Measurements from ENCODE around the gene CREBZF. TPM values are rescaled to one million over a fixed set of nuclear protein-coding genes. Genes with fewer than 3 reads are reported as not detected.

CREBZF gene
- total and polyA plus RNA-seq, 2 donors (not counting 1 experiment from before 2014, with no cell fraction given) = 20.5 to 40.3 TPM

- Histone ChIP-seq H3K79me2 (ENCODE audit: control insufficient read depth, insufficient read depth, low read length) (no peaks in the 10 kb centered on the region), H3K27ac (ENCODE audit: insufficient read depth, low read length) (no peak overlapping the region), H3K27me3 (ENCODE audit: control insufficient read depth, insufficient read depth, low read length) (no peaks in the 10 kb centered on the region), H3K4me3 (replicated peaks in 1 of 4; ENCODE audit: control extremely low read depth in 1 of 4, insufficient read depth in 1 of 4, low read depth in 3 of 4, low read length in 4 of 4) (no peak overlapping the region), H3K4me1 (ENCODE audit: control insufficient read depth, extremely low read depth, insufficient read depth, low read length) (peaks cover 2% of the 10 kb centered on the region), H2AFZ (ENCODE audit: low read length) (no peak overlapping the region), H3K36me3 (ENCODE audit: control insufficient read depth, insufficient read depth, low read length) (peaks cover 14% of the 10 kb centered on the region), H3K4me2 (ENCODE audit: extremely low read depth, insufficient read depth, low read length) (no peak overlapping the region), H3K9ac (ENCODE audit: insufficient read depth, low read length) (no peak overlapping the region), H3K9me3 (ENCODE audit: control insufficient read depth, insufficient read depth, low read depth, low read length) (no peaks in the 10 kb centered on the region), H4K20me1 (ENCODE audit: control insufficient read depth, extremely low read depth, insufficient read depth, low read length) (no peaks in the 10 kb centered on the region)
- no peak for TF ChIP-seq EZH2 (IDR thresholded peaks at IDR 0.05; ENCODE audit: low read length, missing control alignments)
- TF ChIP-seq CTCF (conservative IDR thresholded peaks at IDR 0.05 in 1 of 2, IDR thresholded peaks at IDR 0.05 in 1 of 2; ENCODE audit: low read depth in 1 of 2, low read length in 2 of 2) = no peak
- no peak for DNase-seq (ENCODE audit: low read depth in 2 of 2)
Measured at GRCh38 chr11:85695546-85695945, 30.6 kb upstream of the CREBZF start.

- Histone ChIP-seq H3K9me3 (ENCODE audit: control insufficient read depth, insufficient read depth, low read depth, low read length) (no peaks in the 10 kb centered on the region), H3K79me2 (ENCODE audit: control insufficient read depth, insufficient read depth, low read length) (no peaks in the 10 kb centered on the region), H4K20me1 (ENCODE audit: control insufficient read depth, extremely low read depth, insufficient read depth, low read length) (no peaks in the 10 kb centered on the region), H3K36me3 (ENCODE audit: control insufficient read depth, insufficient read depth, low read length) (peaks cover 14% of the 10 kb centered on the region), H3K4me2 (ENCODE audit: extremely low read depth, insufficient read depth, low read length) (no peak overlapping the region), H3K4me1 (ENCODE audit: control insufficient read depth, extremely low read depth, insufficient read depth, low read length) (peaks cover 2% of the 10 kb centered on the region), H3K27me3 (ENCODE audit: control insufficient read depth, insufficient read depth, low read length) (no peaks in the 10 kb centered on the region), H3K9ac (ENCODE audit: insufficient read depth, low read length) (no peak overlapping the region), H3K4me3 (replicated peaks in 1 of 4; ENCODE audit: control extremely low read depth in 1 of 4, insufficient read depth in 1 of 4, low read depth in 3 of 4, low read length in 4 of 4) (no peak overlapping the region), H3K27ac (ENCODE audit: insufficient read depth, low read length) (no peak overlapping the region), H2AFZ (ENCODE audit: low read length) (no peak overlapping the region)
- DNase-seq (ENCODE audit: low read depth in 2 of 2) = peak; percentile 50 to 81
- TF ChIP-seq CTCF (conservative IDR thresholded peaks at IDR 0.05 in 1 of 2, IDR thresholded peaks at IDR 0.05 in 1 of 2; ENCODE audit: low read depth in 1 of 2, low read length in 2 of 2) (peak in 1 of 2 donors; percentile 59), EZH2 (IDR thresholded peaks at IDR 0.05; ENCODE audit: low read length, missing control alignments) (no peak)
Measured at GRCh38 chr11:85694385-85694980, 29.6 kb upstream of the CREBZF start.

GRCh38 chr11:85685820-85686459 lies 21.0 kb upstream of the CREBZF start, which contains the start of gene CCDC89:
CCDC89 (minus strand) TSS chr11:85686195; CDS start chr11:85686130, 65 bp downstream.
- Histone ChIP-seq H2AFZ (ENCODE audit: low read length) (peak within 1 kb of the TSS; percentile 73), H3K4me3 (replicated peaks in 1 of 4; ENCODE audit: control extremely low read depth in 1 of 4, insufficient read depth in 1 of 4, low read depth in 3 of 4, low read length in 4 of 4) (peak within 1 kb of the TSS; percentile 30 to 66 (median 57))

More at GRCh38 chr11:85685820-85686459, 21.0 kb upstream of the CREBZF start, which contains the start of gene CCDC89:
- Histone ChIP-seq H4K20me1 (ENCODE audit: control insufficient read depth, extremely low read depth, insufficient read depth, low read length) (no peaks in the 10 kb centered on the region), H3K36me3 (ENCODE audit: control insufficient read depth, insufficient read depth, low read length) (no peaks in the 10 kb centered on the region), H3K27ac (ENCODE audit: insufficient read depth, low read length) (peak within 1 kb of the TSS; percentile 84), H3K27me3 (ENCODE audit: control insufficient read depth, insufficient read depth, low read length) (no peaks in the 10 kb centered on the region), H3K79me2 (ENCODE audit: control insufficient read depth, insufficient read depth, low read length) (no peaks in the 10 kb centered on the region), H3K9ac (ENCODE audit: insufficient read depth, low read length) (peak within 1 kb of the TSS; percentile 60), H3K9me3 (ENCODE audit: control insufficient read depth, insufficient read depth, low read depth, low read length) (no peaks in the 10 kb centered on the region), H3K4me1 (ENCODE audit: control insufficient read depth, extremely low read depth, insufficient read depth, low read length) (peaks cover 21% of the 10 kb centered on the region), H3K4me2 (ENCODE audit: extremely low read depth, insufficient read depth, low read length) (peak within 1 kb of the TSS; percentile 88)
- peak; percentile 99 for DNase-seq (ENCODE audit: low read depth in 2 of 2)
- TF ChIP-seq EZH2 (IDR thresholded peaks at IDR 0.05; ENCODE audit: low read length, missing control alignments) = no peak
- no peak for TF ChIP-seq CTCF (conservative IDR thresholded peaks at IDR 0.05 in 1 of 2, IDR thresholded peaks at IDR 0.05 in 1 of 2; ENCODE audit: low read depth in 1 of 2, low read length in 2 of 2)

Measured in fibroblast of lung (primary cell).